ENCODE data around the gene CACHD1. TPM values are rescaled to one million over a fixed set of nuclear protein-coding genes. Genes with fewer than 3 reads are reported as not detected.

CACHD1 gene
- total RNA-seq, 1 experiment from 2014 or later: 3.9 TPM

DNA sequence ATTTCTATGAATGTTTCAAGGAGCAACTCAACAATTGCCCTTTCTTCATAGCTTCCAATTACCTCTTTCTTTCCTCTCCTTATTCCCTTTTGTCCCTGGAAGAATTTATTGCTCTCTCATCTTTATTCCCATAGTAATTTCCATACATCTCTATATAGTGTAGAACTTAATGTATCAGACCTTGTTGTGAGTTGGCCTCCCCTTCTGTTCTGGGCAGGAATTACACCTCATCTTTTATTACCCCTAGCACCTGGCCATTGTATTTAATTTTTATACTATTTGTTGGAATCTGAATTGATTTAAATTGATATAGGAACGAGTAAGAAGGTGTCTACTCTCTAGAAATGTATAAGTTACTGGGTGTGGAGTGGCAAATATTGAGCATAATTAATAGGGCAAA, 114.5 kb downstream of the CACHD1 start:
- CTCF ChIA-PET: interaction anchor here (0.6 to 1.2 kb wide), 2 partner anchors 71 to 160 kb away, joined by 3 to 4 read pairs; no protein-coding TSS in a partner anchor
- H3K27me3 Mint-ChIP-seq (ENCODE audit: insufficient read depth, unreplicated experiment): no peaks in the 10 kb centered on the region
- H3K9me3 Mint-ChIP-seq (ENCODE audit: unreplicated experiment): no peaks in the 10 kb centered on the region
- no TSS peak for BruUV-seq (replicated peaks)
- no peaks in the 10 kb centered on the region for H3K36me3 Mint-ChIP-seq (ENCODE audit: insufficient read depth, unreplicated experiment)
- no peaks in the 10 kb centered on the region for H3K4me1 Mint-ChIP-seq (ENCODE audit: insufficient read depth, unreplicated experiment)
- peak; percentile 25 for DNase-seq (ENCODE audit: unreplicated experiment)
- intact Hi-C loops (cut with micrococcal nuclease): loop anchor here (1.0 to 2.0 kb wide), 2 partner anchors 113 to 316 kb away; no protein-coding TSS in a partner anchor
- TF ChIP-seq, protein P1, sequence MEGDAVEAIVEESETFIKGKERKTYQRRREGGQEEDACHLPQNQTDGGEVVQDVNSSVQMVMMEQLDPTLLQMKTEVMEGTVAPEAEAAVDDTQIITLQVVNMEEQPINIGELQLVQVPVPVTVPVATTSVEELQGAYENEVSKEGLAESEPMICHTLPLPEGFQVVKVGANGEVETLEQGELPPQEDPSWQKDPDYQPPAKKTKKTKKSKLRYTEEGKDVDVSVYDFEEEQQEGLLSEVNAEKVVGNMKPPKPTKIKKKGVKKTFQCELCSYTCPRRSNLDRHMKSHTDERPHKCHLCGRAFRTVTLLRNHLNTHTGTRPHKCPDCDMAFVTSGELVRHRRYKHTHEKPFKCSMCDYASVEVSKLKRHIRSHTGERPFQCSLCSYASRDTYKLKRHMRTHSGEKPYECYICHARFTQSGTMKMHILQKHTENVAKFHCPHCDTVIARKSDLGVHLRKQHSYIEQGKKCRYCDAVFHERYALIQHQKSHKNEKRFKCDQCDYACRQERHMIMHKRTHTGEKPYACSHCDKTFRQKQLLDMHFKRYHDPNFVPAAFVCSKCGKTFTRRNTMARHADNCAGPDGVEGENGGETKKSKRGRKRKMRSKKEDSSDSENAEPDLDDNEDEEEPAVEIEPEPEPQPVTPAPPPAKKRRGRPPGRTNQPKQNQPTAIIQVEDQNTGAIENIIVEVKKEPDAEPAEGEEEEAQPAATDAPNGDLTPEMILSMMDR (IDR thresholded peaks at IDR 0.05; ENCODE audit: unreplicated experiment): peak; percentile 31
- no peak overlapping the region for H3K4me3 Mint-ChIP-seq (ENCODE audit: unreplicated experiment)
- no peak overlapping the region for H3K27ac Mint-ChIP-seq (ENCODE audit: low read depth, unreplicated experiment)
- POLR2A ChIA-PET: interaction anchor here (1.2 kb wide), 1 partner anchor 11 kb away, joined by 5 read pairs; no protein-coding TSS in a partner anchor

DNA sequence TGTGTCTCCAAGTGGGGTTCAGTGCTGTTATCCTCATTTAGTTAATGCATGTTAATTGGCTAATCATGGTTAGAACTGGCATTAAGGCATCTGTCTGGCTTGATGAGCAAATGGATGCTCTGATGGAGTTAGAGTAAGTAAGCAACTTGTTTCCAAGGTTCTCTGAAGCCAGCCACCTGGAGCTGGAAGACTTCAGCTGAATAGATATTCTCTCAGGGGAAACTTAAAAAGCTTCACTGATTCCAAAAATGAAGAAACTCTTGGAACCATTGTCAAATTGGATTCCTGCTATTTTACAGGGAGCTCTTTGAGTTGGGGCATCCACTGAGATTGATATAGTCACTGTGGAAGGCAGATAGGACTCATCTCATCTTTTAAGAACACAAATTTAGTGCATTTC, 118.9 kb downstream of the CACHD1 start:
- Mint-ChIP-seq H3K4me1 (ENCODE audit: insufficient read depth, unreplicated experiment) (no peaks in the 10 kb centered on the region), H3K27me3 (ENCODE audit: insufficient read depth, unreplicated experiment) (no peaks in the 10 kb centered on the region), H3K36me3 (ENCODE audit: insufficient read depth, unreplicated experiment) (no peaks in the 10 kb centered on the region), H3K4me3 (ENCODE audit: unreplicated experiment) (no peak overlapping the region), H3K9me3 (ENCODE audit: unreplicated experiment) (no peaks in the 10 kb centered on the region), H3K27ac (ENCODE audit: low read depth, unreplicated experiment) (no peak overlapping the region)
- no peak for DNase-seq (ENCODE audit: unreplicated experiment)
- intact Hi-C loops (cut with micrococcal nuclease): no loop called here
- BruUV-seq (replicated peaks): no TSS peak
- TF ChIP-seq, protein P1 (IDR thresholded peaks at IDR 0.05; ENCODE audit: unreplicated experiment): no peak
- ChIA-PET CTCF (interaction anchor here (0.6 to 1.1 kb wide), 5 partner anchors 9 to 317 kb away, joined by 3 to 4 read pairs (median 3); no protein-coding TSS in a partner anchor), POLR2A (no interaction called here)

DNA sequence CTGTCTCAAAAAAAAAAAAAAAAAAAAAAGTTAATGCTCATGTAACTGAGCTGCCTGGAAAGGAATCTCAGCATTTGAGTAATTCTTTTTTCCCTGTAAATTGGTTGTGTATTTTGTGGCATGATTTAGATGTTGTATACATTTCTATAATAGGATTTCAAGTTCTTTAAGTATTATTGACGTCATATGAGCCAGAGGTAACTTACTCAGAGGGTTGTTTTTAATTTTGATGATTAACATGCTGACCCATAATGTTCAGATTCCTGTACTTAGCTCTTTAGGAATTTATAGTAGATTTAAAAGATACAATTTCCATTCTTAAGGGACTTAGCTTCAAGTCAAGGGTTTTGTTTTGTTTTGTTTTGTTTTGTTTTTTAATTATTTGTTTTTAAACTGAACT, 120.4 kb downstream of the CACHD1 start:
- TF ChIP-seq, protein P1 (IDR thresholded peaks at IDR 0.05; ENCODE audit: unreplicated experiment): no peak
- BruUV-seq (replicated peaks): no TSS peak
- intact Hi-C loops (cut with micrococcal nuclease): no loop called here
- H3K27ac Mint-ChIP-seq (ENCODE audit: low read depth, unreplicated experiment): no peak overlapping the region
- no peaks in the 10 kb centered on the region for H3K27me3 Mint-ChIP-seq (ENCODE audit: insufficient read depth, unreplicated experiment)
- no peaks in the 10 kb centered on the region for H3K4me1 Mint-ChIP-seq (ENCODE audit: insufficient read depth, unreplicated experiment)
- H3K36me3 Mint-ChIP-seq (ENCODE audit: insufficient read depth, unreplicated experiment): no peaks in the 10 kb centered on the region
- ChIA-PET POLR2A (interaction anchor here (1.3 kb wide), 1 partner anchor 16 kb away, joined by 5 read pairs; no protein-coding TSS in a partner anchor), CTCF (interaction anchor here (1.1 kb wide), 3 partner anchors 22 to 321 kb away, joined by 3 to 4 read pairs (median 4); no protein-coding TSS in a partner anchor)
- no peak for DNase-seq (ENCODE audit: unreplicated experiment)
- no peak overlapping the region for H3K4me3 Mint-ChIP-seq (ENCODE audit: unreplicated experiment)
- H3K9me3 Mint-ChIP-seq (ENCODE audit: unreplicated experiment): no peaks in the 10 kb centered on the region

DNA sequence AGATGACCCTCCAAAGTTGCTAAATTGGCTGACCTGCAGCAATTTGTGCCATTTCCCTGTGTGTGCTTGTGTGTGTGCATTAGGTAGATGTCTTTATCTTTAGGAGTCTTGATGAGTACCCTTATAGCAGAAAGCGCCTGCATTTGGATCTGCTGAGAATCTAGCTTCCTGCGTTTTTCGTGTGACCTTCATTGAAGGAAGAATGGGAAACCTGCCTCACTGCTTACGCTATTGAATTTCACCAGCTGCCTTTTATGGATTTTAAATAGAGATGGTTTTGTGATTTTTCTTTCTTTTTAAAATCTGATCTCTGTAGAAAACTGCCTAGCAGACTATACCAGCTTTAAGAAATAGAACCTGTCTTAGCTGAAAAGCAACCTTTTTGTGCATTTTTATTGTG, 124.5 kb downstream of the CACHD1 start:
- H3K9me3 Mint-ChIP-seq (ENCODE audit: unreplicated experiment): no peaks in the 10 kb centered on the region
- TF ChIP-seq, protein P1 (IDR thresholded peaks at IDR 0.05; ENCODE audit: unreplicated experiment): no peak
- ChIA-PET POLR2A (interaction anchor here (0.5 kb wide), 1 partner anchor 113 kb away, joined by 3 read pairs; no protein-coding TSS in a partner anchor), CTCF (interaction anchor here (0.5 to 0.7 kb wide), 2 partner anchors 32 to 1679 kb away, joined by 3 to 4 read pairs; no protein-coding TSS in a partner anchor)
- peaks cover 19% of the 10 kb centered on the region for H3K4me1 Mint-ChIP-seq (ENCODE audit: insufficient read depth, unreplicated experiment)
- no peaks in the 10 kb centered on the region for H3K27me3 Mint-ChIP-seq (ENCODE audit: insufficient read depth, unreplicated experiment)
- H3K36me3 Mint-ChIP-seq (ENCODE audit: insufficient read depth, unreplicated experiment): no peaks in the 10 kb centered on the region
- no TSS peak for BruUV-seq (replicated peaks)
- H3K4me3 Mint-ChIP-seq (ENCODE audit: unreplicated experiment): no peak overlapping the region
- DNase-seq (ENCODE audit: unreplicated experiment): no peak
- intact Hi-C loops (cut with micrococcal nuclease): no loop called here
- H3K27ac Mint-ChIP-seq (ENCODE audit: low read depth, unreplicated experiment): no peak overlapping the region
